ENCODE measurements around the gene GRXCR2. TPM values are rescaled to one million over a fixed set of nuclear protein-coding genes. Genes with fewer than 3 reads are reported as not detected.

The GRXCR2 gene
- total RNA-seq, 4 donors from 2014 or later = not detected

GRCh38 chr5:145859453-145859852 is 13.4 kb downstream of the GRXCR2 start:
- Histone ChIP-seq H3K9me3 (no peaks in the 10 kb centered on the region), H3K27ac (replicated peaks in 1 of 4) (no peak overlapping the region), H3K27me3 (no peaks in the 10 kb centered on the region), H3K36me3 (no peaks in the 10 kb centered on the region), H3K4me3 (no peak overlapping the region), H3K4me1 (peaks cover 8 to 16% (median 15%) of the 10 kb centered on the region in 4 donors)
- WGBS = 87% methylated on average over 6 of the region's 6 CpGs
- intact Hi-C loops (cut with DNase I) = no loop called here
- no peak for TF ChIP-seq POLR2AphosphoS5 (IDR thresholded peaks at IDR 0.05)
- TF ChIP-seq POLR2A (IDR thresholded peaks at IDR 0.05; ENCODE audit: low read depth) = no peak
- TF ChIP-seq EP300 (IDR thresholded peaks at IDR 0.05) = no peak
- no peak for TF ChIP-seq CTCF (IDR thresholded peaks at IDR 0.05)
- no peak for DNase-seq (ENCODE audit: extremely low spot score)

- Histone ChIP-seq H3K4me1 (peaks cover 8 to 16% (median 15%) of the 10 kb centered on the region in 4 donors), H3K36me3 (no peaks in the 10 kb centered on the region), H3K9me3 (no peaks in the 10 kb centered on the region), H3K27ac (replicated peaks in 1 of 4) (no peak overlapping the region), H3K27me3 (no peaks in the 10 kb centered on the region), H3K4me3 (no peak overlapping the region)
- intact Hi-C loops (cut with DNase I) = no loop called here
- WGBS = 80% methylated on average over 4 of the region's 4 CpGs
- TF ChIP-seq EP300 (IDR thresholded peaks at IDR 0.05) = no peak
- TF ChIP-seq POLR2A (IDR thresholded peaks at IDR 0.05; ENCODE audit: low read depth) = no peak
- no peak for TF ChIP-seq POLR2AphosphoS5 (IDR thresholded peaks at IDR 0.05)
- TF ChIP-seq CTCF (IDR thresholded peaks at IDR 0.05) = no peak
- no peak for DNase-seq (ENCODE audit: extremely low spot score)
Measured at GRCh38 chr5:145858959-145859358, 13.9 kb downstream of the GRXCR2 start.

- H3K27me3 ChIP-seq = no peaks in the 10 kb centered on the region
- peaks cover 8 to 16% (median 15%) of the 10 kb centered on the region in 4 donors for H3K4me1 ChIP-seq
- no peak for DNase-seq (ENCODE audit: extremely low spot score)
- no peak for TF ChIP-seq EP300 (IDR thresholded peaks at IDR 0.05)
- TF ChIP-seq POLR2AphosphoS5 (IDR thresholded peaks at IDR 0.05) = peak; percentile 41 to 48
- TF ChIP-seq POLR2A (IDR thresholded peaks at IDR 0.05; ENCODE audit: low read depth) = no peak
- peak in 2 of 3 experiments; percentile 14 to 29 for TF ChIP-seq CTCF (IDR thresholded peaks at IDR 0.05)
- no peaks in the 10 kb centered on the region for H3K36me3 ChIP-seq
- 12% methylated on average over 18 of the region's 25 CpGs for WGBS
- H3K27ac ChIP-seq (replicated peaks in 1 of 4) = peak overlapping the region; percentile 71 to 85 (median 79)
- H3K4me3 ChIP-seq = peak overlapping the region; percentile 51 to 61 (median 56)
- no peaks in the 10 kb centered on the region for H3K9me3 ChIP-seq
- intact Hi-C loops (cut with DNase I) = no loop called here
Measured at GRCh38 chr5:145856285-145856818, 16.5 kb downstream of the GRXCR2 start.

- H3K27ac ChIP-seq (replicated peaks in 1 of 4) = peak overlapping the region; percentile 71 to 85 (median 79)
- WGBS = 62% methylated on average over 4 of the region's 4 CpGs
- TF ChIP-seq EP300 (IDR thresholded peaks at IDR 0.05) = no peak
- no peak for TF ChIP-seq POLR2AphosphoS5 (IDR thresholded peaks at IDR 0.05)
- TF ChIP-seq CTCF (IDR thresholded peaks at IDR 0.05) = no peak
- TF ChIP-seq POLR2A (IDR thresholded peaks at IDR 0.05; ENCODE audit: low read depth) = no peak
- intact Hi-C loops (cut with DNase I) = no loop called here
- no peaks in the 10 kb centered on the region for H3K27me3 ChIP-seq
- peaks cover 8 to 16% (median 15%) of the 10 kb centered on the region in 4 donors for H3K4me1 ChIP-seq
- H3K36me3 ChIP-seq = no peaks in the 10 kb centered on the region
- no peaks in the 10 kb centered on the region for H3K9me3 ChIP-seq
- H3K4me3 ChIP-seq = peak overlapping the region; percentile 51 to 61 (median 56)
- no peak for DNase-seq (ENCODE audit: extremely low spot score)
Measured at GRCh38 chr5:145855763-145856267, 17.0 kb downstream of the GRXCR2 start.

Measured in esophagus muscularis mucosa (tissue), 4 donors.